DOHH2 (cell line): ENCODE results near the gene PTPRN2.

ENCODE experiments used
- H3F3A ChIP-seq: fragments of 200-600 bp; sonication (generic), shearing (Covaris generic); 2 replicates; pipeline ENCODE4 v1.6.0; 2016; ENCODE audit warnings: antibody characterized with exemption, mild to moderate bottlenecking; ENCODE audit not compliant: control insufficient read depth, insufficient read depth
- H3K27ac ChIP-seq: fragments of 200-600 bp; sonication (generic); 2 replicates; pipeline ENCODE4 v1.5.1; 2014; ENCODE audit warnings: low read depth, mild to moderate bottlenecking, low read length, moderate library complexity
- H3K27me3 ChIP-seq: fragments of 200-600 bp; sonication (generic); 2 replicates; pipeline ENCODE4 v1.6.1; 2014; ENCODE audit warnings: mild to moderate bottlenecking, low read length, mixed read lengths; ENCODE audit not compliant: control insufficient read depth
- H3K36me3 ChIP-seq: fragments of 200-600 bp; sonication (generic); 2 replicates; pipeline ENCODE4 v1.6.1; 2014; ENCODE audit warnings: mild to moderate bottlenecking, low read length, moderate library complexity, mixed read lengths; ENCODE audit not compliant: control insufficient read depth
- H3K4me1 ChIP-seq: fragments of 200-600 bp; sonication (generic); 2 replicates; pipeline ENCODE4 v1.6.1; 2014; ENCODE audit warnings: mild to moderate bottlenecking, low read length, mixed read lengths; ENCODE audit not compliant: control insufficient read depth
- H3K4me2 ChIP-seq: fragments of 200-600 bp; sonication (generic); 2 replicates; pipeline ENCODE4 v1.6.0; 2014; ENCODE audit warnings: mild to moderate bottlenecking, low read length, moderate library complexity
- H3K4me3 ChIP-seq: fragments of 200-600 bp; sonication (generic); 2 replicates; pipeline ENCODE4 v1.5.1; 2014; ENCODE audit warnings: mild to moderate bottlenecking, low read length, mixed read lengths
- H3K79me2 ChIP-seq: fragments of 200-600 bp; sonication (generic); 2 replicates; pipeline ENCODE4 v1.6.1; 2014; ENCODE audit warnings: mild to moderate bottlenecking, low read length, mixed read lengths; ENCODE audit not compliant: control insufficient read depth
- H3K9me2 ChIP-seq: fragments of 200-600 bp; sonication (generic); replicated peaks from 2 replicates; pipeline ENCODE4 v1.6.1; 2014; ENCODE audit warnings: mild to moderate bottlenecking, low read length, mixed read lengths; ENCODE audit not compliant: control insufficient read depth
- H3K9me3 ChIP-seq: fragments of 200-600 bp; sonication (generic); 2 replicates; pipeline ENCODE4 v1.6.1; 2014; ENCODE audit warnings: antibody characterized with exemption, low read length, mixed read lengths; ENCODE audit not compliant: control insufficient read depth, insufficient read depth
- H4K20me1 ChIP-seq: fragments of 200-600 bp; sonication (generic); 2 replicates; pipeline ENCODE4 v1.6.0; 2014; ENCODE audit warnings: low read depth, mild to moderate bottlenecking, antibody characterized with exemption, low read length, moderate library complexity; ENCODE audit not compliant: control insufficient read depth, insufficient read depth
- CTCF ChIP-seq: fragments of 200-600 bp; sonication (generic); IDR thresholded peaks from one replicate; pipeline ENCODE4 v1.5.1; 2014; ENCODE audit warnings: antibody characterized with exemption, mild to moderate bottlenecking, low read depth, low read length; ENCODE audit not compliant: poor library complexity, severe bottlenecking
- EZH2phosphoT487 ChIP-seq: fragments of 200-600 bp; sonication (generic); IDR thresholded peaks from 2 replicates; pipeline ENCODE4 v1.6.1; 2017; ENCODE audit warnings: borderline replicate concordance, mild to moderate bottlenecking, antibody characterized with exemption, low read length, moderate library complexity, mixed read lengths

Gene PTPRN2

GRCh38 chr7:157719008-157719682, 868.5 kb downstream of the PTPRN2 start:
- Histone ChIP-seq H3K4me2 (no peak overlapping the region), H3K36me3 (no peaks in the 10 kb centered on the region), H3K9me3 (peaks cover 71% of the 10 kb centered on the region), H3K9me2 (no peaks in the 10 kb centered on the region), H3K79me2 (no peaks in the 10 kb centered on the region), H4K20me1 (no peaks in the 10 kb centered on the region), H3K4me3 (no peak overlapping the region), H3K27ac (no peak overlapping the region), H3K27me3 (no peaks in the 10 kb centered on the region), H3F3A (no peaks in the 10 kb centered on the region), H3K4me1 (no peaks in the 10 kb centered on the region)
- TF ChIP-seq EZH2phosphoT487 (no peak), CTCF (no peak)

GRCh38 chr7:157718303-157719007, 869.2 kb downstream of the PTPRN2 start:
- Histone ChIP-seq H3K9me2 (no peaks in the 10 kb centered on the region), H4K20me1 (no peaks in the 10 kb centered on the region), H3K4me2 (no peak overlapping the region), H3K9me3 (peaks cover 71% of the 10 kb centered on the region), H3K79me2 (no peaks in the 10 kb centered on the region), H3F3A (no peaks in the 10 kb centered on the region), H3K36me3 (no peaks in the 10 kb centered on the region), H3K4me3 (no peak overlapping the region), H3K27me3 (no peaks in the 10 kb centered on the region), H3K27ac (no peak overlapping the region), H3K4me1 (no peaks in the 10 kb centered on the region)
- TF ChIP-seq EZH2phosphoT487 (no peak), CTCF (no peak)

- no peaks in the 10 kb centered on the region for H3K79me2 ChIP-seq
- H3K4me3 ChIP-seq = no peak overlapping the region
- no peak overlapping the region for H3K27ac ChIP-seq
- H4K20me1 ChIP-seq = no peaks in the 10 kb centered on the region
- H3F3A ChIP-seq = no peaks in the 10 kb centered on the region
- no peaks in the 10 kb centered on the region for H3K27me3 ChIP-seq
- H3K4me1 ChIP-seq = no peaks in the 10 kb centered on the region
- TF ChIP-seq CTCF = no peak
- no peak for TF ChIP-seq EZH2phosphoT487
- H3K9me2 ChIP-seq = no peaks in the 10 kb centered on the region
- H3K36me3 ChIP-seq = no peaks in the 10 kb centered on the region
- H3K9me3 ChIP-seq = peaks cover 66% of the 10 kb centered on the region
- H3K4me2 ChIP-seq = no peak overlapping the region
Measured at GRCh38 chr7:157717211-157718174, 870.1 kb downstream of the PTPRN2 start.
